ENCODE results near the gene LSM5.

LSM5 gene

DNA sequence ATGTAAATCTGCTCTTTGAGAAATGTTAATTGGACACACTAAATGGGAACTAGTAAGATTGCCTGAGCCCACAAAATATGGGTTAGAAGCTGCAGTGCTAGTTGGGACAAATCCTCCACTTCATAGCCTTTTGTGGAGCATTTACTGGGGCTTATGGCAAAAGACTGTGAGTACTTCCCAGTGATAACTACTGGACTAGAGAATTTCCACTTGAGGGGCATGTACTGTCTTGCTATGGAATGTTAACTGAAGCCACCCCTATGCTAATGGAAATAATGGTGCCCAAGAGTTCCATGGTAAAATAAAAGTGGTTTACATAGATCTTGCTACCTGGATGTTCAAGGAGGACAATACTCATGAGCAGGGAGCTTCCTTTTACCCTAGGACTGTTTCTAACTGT, 34.5 kb upstream of the LSM5 start:
- no peaks in the 10 kb centered on the region for H3K27me3 ChIP-seq (ENCODE audit: control insufficient read depth, insufficient read depth, low read length)
- H3K36me3 ChIP-seq (ENCODE audit: control insufficient read depth, insufficient read depth, low read length) = peaks cover 4% of the 10 kb centered on the region; the same call in 1 of the 2 replicates
- no peak overlapping the region for H3K27ac ChIP-seq (ENCODE audit: low read depth, low read length)
- H3K4me3 ChIP-seq (ENCODE audit: low read depth, low read length) = no peak overlapping the region
- peaks cover 37% of the 10 kb centered on the region for H3K4me1 ChIP-seq (ENCODE audit: control insufficient read depth, insufficient read depth, low read length)
- H3K9me3 ChIP-seq (ENCODE audit: control insufficient read depth, insufficient read depth, low read length) = peaks cover 26% of the 10 kb centered on the region
- H3K9ac ChIP-seq (ENCODE audit: low read depth, low read length) = no peak overlapping the region

DNA sequence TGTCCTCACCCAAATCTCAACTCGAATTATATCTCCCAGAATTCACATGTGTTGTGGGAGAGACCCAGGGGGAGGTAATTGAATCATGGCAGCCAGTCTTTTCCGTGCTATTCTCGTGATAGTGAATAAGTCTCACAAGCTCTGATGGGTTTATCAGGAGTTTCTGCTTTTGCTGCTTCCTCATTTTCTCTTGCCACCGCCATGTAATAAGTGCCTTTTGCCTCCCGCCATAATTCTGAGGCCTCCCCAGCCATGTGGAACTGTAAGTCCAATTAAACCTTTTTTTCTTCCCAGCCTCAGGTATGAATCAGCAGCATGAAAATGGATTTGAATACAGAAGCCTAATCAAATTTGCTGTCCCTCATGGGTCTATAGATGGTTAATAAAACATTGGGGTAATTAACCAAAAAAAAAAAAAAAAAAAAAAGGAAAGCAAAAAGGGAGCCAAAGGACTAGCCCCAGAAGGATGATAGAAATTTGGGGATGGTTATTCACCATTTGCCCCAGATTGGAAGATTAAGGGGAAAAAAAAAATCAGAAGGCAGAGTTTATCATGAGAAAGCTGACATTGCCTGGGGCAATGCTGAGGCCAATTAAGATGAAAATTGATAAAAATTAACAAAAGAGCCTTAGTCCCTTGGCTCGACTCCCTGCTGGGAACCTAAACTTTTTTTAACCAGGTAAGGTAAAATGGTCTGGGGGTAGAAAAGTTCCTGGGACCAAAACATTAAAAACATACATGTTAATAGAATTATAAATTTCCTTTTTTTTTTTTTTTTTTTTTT, 32.8 kb upstream of the LSM5 start:
- peaks cover 5% of the 10 kb centered on the region; the same call in 1 of the 2 replicates for H3K36me3 ChIP-seq (ENCODE audit: control insufficient read depth, insufficient read depth, low read length)
- H3K9ac ChIP-seq (ENCODE audit: low read depth, low read length) = no peak overlapping the region
- H3K4me3 ChIP-seq (ENCODE audit: low read depth, low read length) = no peak overlapping the region
- H3K4me1 ChIP-seq (ENCODE audit: control insufficient read depth, insufficient read depth, low read length) = peaks cover 32% of the 10 kb centered on the region
- peaks cover 43% of the 10 kb centered on the region for H3K9me3 ChIP-seq (ENCODE audit: control insufficient read depth, insufficient read depth, low read length)
- H3K27ac ChIP-seq (ENCODE audit: low read depth, low read length) = no peak overlapping the region
- no peaks in the 10 kb centered on the region for H3K27me3 ChIP-seq (ENCODE audit: control insufficient read depth, insufficient read depth, low read length)

GRCh38 chr7:32519763-32520162, 29.6 kb upstream of the LSM5 start:
- H3K27ac ChIP-seq (ENCODE audit: low read depth, low read length) = no peak overlapping the region
- peaks cover 72% of the 10 kb centered on the region for H3K9me3 ChIP-seq (ENCODE audit: control insufficient read depth, insufficient read depth, low read length)
- H3K4me3 ChIP-seq (ENCODE audit: low read depth, low read length) = peak overlapping the region; percentile 20
- no peaks in the 10 kb centered on the region for H3K27me3 ChIP-seq (ENCODE audit: control insufficient read depth, insufficient read depth, low read length)
- peaks cover 20% of the 10 kb centered on the region for H3K36me3 ChIP-seq (ENCODE audit: control insufficient read depth, insufficient read depth, low read length)
- no peak overlapping the region for H3K9ac ChIP-seq (ENCODE audit: low read depth, low read length)
- H3K4me1 ChIP-seq (ENCODE audit: control insufficient read depth, insufficient read depth, low read length) = peaks cover 4% of the 10 kb centered on the region; the same call in 1 of the 2 replicates

DNA sequence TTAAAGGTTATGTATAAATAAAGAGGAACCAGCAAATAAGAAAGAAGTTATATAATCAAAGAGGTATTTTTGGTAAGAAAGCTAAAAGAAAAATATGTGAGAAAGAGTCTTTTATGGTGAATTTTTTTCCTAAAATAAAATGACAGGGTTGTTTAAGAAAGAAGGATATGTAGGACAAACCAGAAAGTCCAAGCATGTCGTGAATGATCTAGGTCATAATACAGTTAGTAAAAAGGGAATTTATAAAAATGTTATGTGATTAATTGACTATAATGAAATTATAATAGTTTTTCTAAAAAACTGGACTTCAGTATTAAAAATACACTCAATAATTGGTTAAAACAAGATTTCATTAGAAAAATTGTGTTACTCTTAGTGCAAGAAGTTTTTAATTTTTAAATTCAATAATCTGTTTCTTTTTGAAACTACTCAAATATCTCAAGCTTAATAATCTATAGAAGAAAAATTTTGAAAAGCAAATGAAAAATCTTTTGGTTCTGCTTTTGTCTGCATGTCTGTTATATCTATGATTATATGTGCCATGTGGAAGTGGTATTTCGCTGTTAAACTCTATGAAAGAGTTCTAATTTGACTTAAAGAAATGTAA, 28.5 kb upstream of the LSM5 start:
- Histone ChIP-seq H3K36me3 (ENCODE audit: control insufficient read depth, insufficient read depth, low read length) (peaks cover 20% of the 10 kb centered on the region), H3K27ac (ENCODE audit: low read depth, low read length) (no peak overlapping the region), H3K4me1 (ENCODE audit: control insufficient read depth, insufficient read depth, low read length) (0 out of 2 replicates have a peak, but pooled peaks cover 2% of the 10 kb centered on the region), H3K27me3 (ENCODE audit: control insufficient read depth, insufficient read depth, low read length) (no peaks in the 10 kb centered on the region), H3K9ac (ENCODE audit: low read depth, low read length) (no peak overlapping the region), H3K9me3 (ENCODE audit: control insufficient read depth, insufficient read depth, low read length) (peaks cover 72% of the 10 kb centered on the region), H3K4me3 (ENCODE audit: low read depth, low read length) (no peak overlapping the region)

GRCh38 chr7:32516551-32517100, 26.4 kb upstream of the LSM5 start:
- no peak overlapping the region for H3K9ac ChIP-seq (ENCODE audit: low read depth, low read length)
- peaks cover 17% of the 10 kb centered on the region for H3K4me1 ChIP-seq (ENCODE audit: control insufficient read depth, insufficient read depth, low read length)
- H3K27ac ChIP-seq (ENCODE audit: low read depth, low read length) = peak overlapping the region; percentile 20
- peaks cover 64% of the 10 kb centered on the region for H3K9me3 ChIP-seq (ENCODE audit: control insufficient read depth, insufficient read depth, low read length)
- no peak overlapping the region for H3K4me3 ChIP-seq (ENCODE audit: low read depth, low read length)
- H3K36me3 ChIP-seq (ENCODE audit: control insufficient read depth, insufficient read depth, low read length) = peaks cover 20% of the 10 kb centered on the region
- no peaks in the 10 kb centered on the region for H3K27me3 ChIP-seq (ENCODE audit: control insufficient read depth, insufficient read depth, low read length)

GRCh38 chr7:32515890-32516550, 25.8 kb upstream of the LSM5 start:
- peaks cover 20% of the 10 kb centered on the region for H3K36me3 ChIP-seq (ENCODE audit: control insufficient read depth, insufficient read depth, low read length)
- no peak overlapping the region for H3K4me3 ChIP-seq (ENCODE audit: low read depth, low read length)
- no peaks in the 10 kb centered on the region for H3K27me3 ChIP-seq (ENCODE audit: control insufficient read depth, insufficient read depth, low read length)
- H3K9ac ChIP-seq (ENCODE audit: low read depth, low read length) = no peak overlapping the region
- peaks cover 62% of the 10 kb centered on the region for H3K9me3 ChIP-seq (ENCODE audit: control insufficient read depth, insufficient read depth, low read length)
- peak overlapping the region; percentile 20 for H3K27ac ChIP-seq (ENCODE audit: low read depth, low read length)
- peaks cover 17% of the 10 kb centered on the region for H3K4me1 ChIP-seq (ENCODE audit: control insufficient read depth, insufficient read depth, low read length)

DNA sequence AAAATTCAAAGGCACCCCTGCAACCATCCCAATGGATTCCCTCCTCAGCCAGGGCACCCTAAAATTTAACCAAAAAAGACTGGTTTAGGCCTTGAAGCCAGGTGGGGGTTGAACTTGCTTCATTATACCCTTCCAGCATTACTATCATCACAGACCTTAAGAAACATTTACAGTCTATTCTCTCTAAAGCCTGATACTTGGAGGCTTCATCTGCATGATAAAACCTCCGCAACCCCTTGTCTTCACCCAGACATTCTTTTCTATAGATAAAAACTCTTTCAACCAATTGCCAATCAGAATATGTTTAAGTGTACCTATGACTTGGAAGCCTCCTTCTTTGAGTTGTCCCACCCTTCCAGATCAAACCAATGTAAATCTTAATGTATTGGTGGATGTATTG, 23.0 kb upstream of the LSM5 start:
- Histone ChIP-seq H3K9ac (ENCODE audit: low read depth, low read length) (no peak overlapping the region), H3K36me3 (ENCODE audit: control insufficient read depth, insufficient read depth, low read length) (peaks cover 20% of the 10 kb centered on the region), H3K4me1 (ENCODE audit: control insufficient read depth, insufficient read depth, low read length) (peaks cover 17% of the 10 kb centered on the region), H3K4me3 (ENCODE audit: low read depth, low read length) (peak overlapping the region; percentile 43; the same call in 1 of the 2 replicates), H3K9me3 (ENCODE audit: control insufficient read depth, insufficient read depth, low read length) (peaks cover 34% of the 10 kb centered on the region), H3K27me3 (ENCODE audit: control insufficient read depth, insufficient read depth, low read length) (no peaks in the 10 kb centered on the region), H3K27ac (ENCODE audit: low read depth, low read length) (peak overlapping the region; percentile 14)

- H3K27ac ChIP-seq (ENCODE audit: low read depth, low read length) = no peak overlapping the region
- no peak overlapping the region for H3K4me3 ChIP-seq (ENCODE audit: low read depth, low read length)
- peaks cover 20% of the 10 kb centered on the region for H3K9me3 ChIP-seq (ENCODE audit: control insufficient read depth, insufficient read depth, low read length)
- no peak overlapping the region for H3K9ac ChIP-seq (ENCODE audit: low read depth, low read length)
- H3K4me1 ChIP-seq (ENCODE audit: control insufficient read depth, insufficient read depth, low read length) = peaks cover 17% of the 10 kb centered on the region
- no peaks in the 10 kb centered on the region for H3K27me3 ChIP-seq (ENCODE audit: control insufficient read depth, insufficient read depth, low read length)
- peaks cover 20% of the 10 kb centered on the region for H3K36me3 ChIP-seq (ENCODE audit: control insufficient read depth, insufficient read depth, low read length)
Measured at GRCh38 chr7:32511791-32512190, 21.6 kb upstream of the LSM5 start.

- H3K4me1 ChIP-seq (ENCODE audit: control insufficient read depth, insufficient read depth, low read length) = peaks cover 5% of the 10 kb centered on the region; the same call in 1 of the 2 replicates
- H3K4me3 ChIP-seq (ENCODE audit: low read depth, low read length) = no peak overlapping the region
- H3K27me3 ChIP-seq (ENCODE audit: control insufficient read depth, insufficient read depth, low read length) = no peaks in the 10 kb centered on the region
- no peaks in the 10 kb centered on the region; the same call in 1 of the 2 replicates for H3K9me3 ChIP-seq (ENCODE audit: control insufficient read depth, insufficient read depth, low read length)
- H3K36me3 ChIP-seq (ENCODE audit: control insufficient read depth, insufficient read depth, low read length) = 0 out of 2 replicates have a peak, but pooled peaks cover 5% of the 10 kb centered on the region
- no peak overlapping the region for H3K27ac ChIP-seq (ENCODE audit: low read depth, low read length)
- H3K9ac ChIP-seq (ENCODE audit: low read depth, low read length) = no peak overlapping the region
Measured at GRCh38 chr7:32507414-32507813, 17.2 kb upstream of the LSM5 start.

GRCh38 chr7:32506266-32507054, 16.3 kb upstream of the LSM5 start:
- Histone ChIP-seq H3K27ac (ENCODE audit: low read depth, low read length) (no peak overlapping the region), H3K4me1 (ENCODE audit: control insufficient read depth, insufficient read depth, low read length) (peaks cover 4% of the 10 kb centered on the region), H3K36me3 (ENCODE audit: control insufficient read depth, insufficient read depth, low read length) (0 out of 2 replicates have a peak, but pooled peaks cover 5% of the 10 kb centered on the region), H3K9me3 (ENCODE audit: control insufficient read depth, insufficient read depth, low read length) (no peaks in the 10 kb centered on the region; the same call in 1 of the 2 replicates), H3K4me3 (ENCODE audit: low read depth, low read length) (no peak overlapping the region), H3K9ac (ENCODE audit: low read depth, low read length) (no peak overlapping the region), H3K27me3 (ENCODE audit: control insufficient read depth, insufficient read depth, low read length) (no peaks in the 10 kb centered on the region)

Measured in HUES48 (cell line).